ENCODE measurements around the gene KRTAP5-8. TPM values are rescaled to one million over a fixed set of nuclear protein-coding genes. Genes with fewer than 3 reads are reported as not detected.
"Not testable (repeated sequence)": the region's sequence is repeated elsewhere in the genome, so short reads cannot be mapped to it uniquely, and the experiment has no call there.

Gene KRTAP5-8
- total and polyA plus RNA-seq, 2 of the 4 experiments (the other 2 are of a cell fraction), result 0.07 TPM; not detected in 1

DNA sequence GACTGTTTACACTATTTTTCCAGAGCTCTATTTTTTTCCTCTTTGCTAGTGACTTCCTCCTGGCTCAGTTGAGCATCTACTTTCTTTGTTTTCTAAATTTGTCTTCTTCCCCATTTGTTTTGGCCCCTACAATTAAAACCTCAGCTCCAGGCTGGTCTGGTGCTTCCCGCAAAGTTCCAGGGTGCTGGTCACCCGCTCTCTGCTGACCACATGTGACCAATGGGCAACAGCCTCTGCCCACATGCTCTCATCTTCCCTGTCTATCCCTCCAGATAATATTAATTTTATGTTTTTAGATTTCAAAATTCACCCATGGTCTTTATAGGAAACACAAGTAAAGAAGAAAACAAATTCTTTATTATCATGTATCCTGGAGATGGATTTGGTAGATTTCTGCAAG lies 45.1 kb downstream of the KRTAP5-8 start:
- H3K27me3 ChIP-seq (ENCODE audit: control insufficient read depth, insufficient read depth, low read length); H2AK9ac ChIP-seq (replicated peaks; ENCODE audit: low read depth, low read length, poor library complexity); H3K18ac ChIP-seq (ENCODE audit: low read depth, low read length); H4K8ac ChIP-seq (ENCODE audit: low read depth in 2 of 2, low read length in 2 of 2); H3K4ac ChIP-seq (ENCODE audit: low read depth, low read length); H3K27ac ChIP-seq (ENCODE audit: insufficient read depth, low read length); CTCF ChIA-PET; H3K56ac ChIP-seq (ENCODE audit: extremely low read depth, insufficient read depth, low read length); H2BK15ac ChIP-seq (ENCODE audit: low read depth, low read length); POLR2A ChIA-PET (ENCODE audit: unreplicated experiment); H3K4me3 ChIP-seq (ENCODE audit: insufficient read depth, low read depth, low read length); H3K4me1 ChIP-seq (ENCODE audit: control insufficient read depth, insufficient read depth, low read length); in situ Hi-C loops (cut with MboI; ENCODE audit: low sequenced_read_pairs); dilution Hi-C loops (cut with HindIII; ENCODE audit: low sequenced_read_pairs, unreplicated experiment); H2BK120ac ChIP-seq (ENCODE audit: low read depth, low read length); H2AFZ ChIP-seq (replicated peaks; ENCODE audit: low read length, poor library complexity); H4K20me1 ChIP-seq (ENCODE audit: insufficient read depth, low read length); intact Hi-C loops (cut with micrococcal nuclease); H3K4me2 ChIP-seq (ENCODE audit: low read depth, low read length); H3K14ac ChIP-seq (replicated peaks; ENCODE audit: low read depth, low read length); H2AK5ac ChIP-seq (ENCODE audit: low read depth, low read length); H3K79me1 ChIP-seq (ENCODE audit: low read depth in 1 of 2, low read length in 2 of 2); H3K9me1 ChIP-seq (ENCODE audit: insufficient read depth, low read length); H3K9me3 ChIP-seq (ENCODE audit: control insufficient read depth, insufficient read depth, low read length); H2BK20ac ChIP-seq (ENCODE audit: low read depth, low read length); ATAC-seq (ENCODE audit: low read depth); DNase-seq; BruUV-seq (replicated peaks); H3K36me3 ChIP-seq (ENCODE audit: control insufficient read depth, insufficient read depth, low read length); H2BK5ac ChIP-seq (ENCODE audit: low read depth, low read length, poor library complexity, severe bottlenecking); H3K23ac ChIP-seq (ENCODE audit: low read depth, low read length); H4K5ac ChIP-seq (ENCODE audit: low read depth, low read length); H3K9ac ChIP-seq (ENCODE audit: low read depth, low read length); H4K91ac ChIP-seq (ENCODE audit: insufficient read depth, low read depth, low read length): not testable (repeated sequence)
- no CpG with 5 or more reads among the region's 2 CpGs for WGBS, 2 experiments (ENCODE audit: extremely low coverage in 2 of 2, insufficient read length in 1 of 2)

DNA sequence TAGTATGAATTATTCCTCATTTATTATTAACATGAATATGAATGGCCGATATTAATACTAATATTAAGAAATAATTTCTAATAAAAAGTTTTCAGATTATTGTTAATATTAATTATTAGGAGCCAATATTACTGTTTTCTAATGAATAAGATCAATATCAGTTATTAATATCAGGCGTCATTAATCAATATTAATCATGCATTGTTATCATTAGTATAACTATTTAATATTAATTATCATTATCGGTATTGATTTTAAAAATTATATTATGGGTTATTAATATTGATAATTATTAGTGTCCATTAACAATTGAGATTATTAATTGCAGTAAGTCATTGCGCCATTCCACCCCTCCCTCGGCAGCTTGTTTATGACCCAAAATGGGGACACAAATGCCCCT lies 47.8 kb downstream of the KRTAP5-8 start:
- DNase-seq; H3K9me1 ChIP-seq (ENCODE audit: insufficient read depth, low read length); H3K4me3 ChIP-seq (ENCODE audit: insufficient read depth, low read depth, low read length); H3K18ac ChIP-seq (ENCODE audit: low read depth, low read length); H3K4me1 ChIP-seq (ENCODE audit: control insufficient read depth, insufficient read depth, low read length); H4K8ac ChIP-seq (ENCODE audit: low read depth in 2 of 2, low read length in 2 of 2); H3K79me1 ChIP-seq (ENCODE audit: low read depth in 1 of 2, low read length in 2 of 2); H4K20me1 ChIP-seq (ENCODE audit: insufficient read depth, low read length); H3K14ac ChIP-seq (replicated peaks; ENCODE audit: low read depth, low read length); H2AFZ ChIP-seq (replicated peaks; ENCODE audit: low read length, poor library complexity); intact Hi-C loops (cut with micrococcal nuclease); POLR2A ChIA-PET (ENCODE audit: unreplicated experiment); H3K9ac ChIP-seq (ENCODE audit: low read depth, low read length); H3K4me2 ChIP-seq (ENCODE audit: low read depth, low read length); dilution Hi-C loops (cut with HindIII; ENCODE audit: low sequenced_read_pairs, unreplicated experiment); H3K36me3 ChIP-seq (ENCODE audit: control insufficient read depth, insufficient read depth, low read length); H3K4ac ChIP-seq (ENCODE audit: low read depth, low read length); H3K56ac ChIP-seq (ENCODE audit: extremely low read depth, insufficient read depth, low read length); CTCF ChIA-PET; H2BK15ac ChIP-seq (ENCODE audit: low read depth, low read length); H2BK5ac ChIP-seq (ENCODE audit: low read depth, low read length, poor library complexity, severe bottlenecking); H2BK20ac ChIP-seq (ENCODE audit: low read depth, low read length); H3K23ac ChIP-seq (ENCODE audit: low read depth, low read length); H4K91ac ChIP-seq (ENCODE audit: insufficient read depth, low read depth, low read length); H2BK120ac ChIP-seq (ENCODE audit: low read depth, low read length); H4K5ac ChIP-seq (ENCODE audit: low read depth, low read length); H3K27me3 ChIP-seq (ENCODE audit: control insufficient read depth, insufficient read depth, low read length); H2AK5ac ChIP-seq (ENCODE audit: low read depth, low read length); ATAC-seq (ENCODE audit: low read depth); H2AK9ac ChIP-seq (replicated peaks; ENCODE audit: low read depth, low read length, poor library complexity); BruUV-seq (replicated peaks); in situ Hi-C loops (cut with MboI; ENCODE audit: low sequenced_read_pairs); H3K9me3 ChIP-seq (ENCODE audit: control insufficient read depth, insufficient read depth, low read length); H3K27ac ChIP-seq (ENCODE audit: insufficient read depth, low read length): not testable (repeated sequence)
- no CpG with 5 or more reads among the region's 5 CpGs for WGBS, 2 experiments (ENCODE audit: extremely low coverage in 2 of 2, insufficient read length in 1 of 2)
